Measurements from ENCODE around the gene R3HDM2. TPM values are rescaled to one million over a fixed set of nuclear protein-coding genes. Genes with fewer than 3 reads are reported as not detected.
"Not testable (repeated sequence)": the region's sequence is repeated elsewhere in the genome, so short reads cannot be mapped to it uniquely, and the experiment has no call there.

R3HDM2 gene
- total and polyA plus RNA-seq, 4 donors = 11.3 to 75.4 (median 39.2) TPM

DNA sequence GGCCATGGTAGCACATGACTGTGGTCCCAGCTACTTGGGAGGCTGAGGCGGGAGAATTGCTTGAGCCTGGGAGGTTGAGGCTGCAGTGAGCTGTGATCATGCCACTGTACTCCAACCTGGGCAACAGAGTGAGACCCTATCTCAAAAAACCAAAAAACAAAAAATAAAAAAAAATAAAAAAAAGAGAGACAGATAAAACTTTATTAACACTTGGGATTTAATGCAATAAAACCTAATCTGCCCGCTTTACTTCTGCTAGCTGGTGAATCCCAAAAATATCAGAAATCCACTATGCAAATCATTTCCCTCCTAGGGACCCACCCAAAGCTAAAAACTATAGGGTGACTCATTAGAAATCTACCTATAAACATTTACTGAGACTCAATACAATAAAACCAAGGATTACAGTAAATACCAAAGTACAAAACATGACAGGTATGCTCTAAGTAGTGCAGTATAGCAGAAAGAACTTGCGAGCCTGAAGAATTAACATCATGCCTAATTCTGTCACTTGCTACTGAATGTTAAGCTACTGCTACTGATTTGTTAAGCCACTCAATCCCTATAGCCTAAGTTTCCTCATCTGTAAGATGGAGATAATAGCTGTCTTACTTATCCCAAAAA lies 129.8 kb downstream of the R3HDM2 start:
- Histone ChIP-seq H3K27me3 (ENCODE audit: control insufficient read depth in 1 of 2, insufficient read depth in 2 of 2, low read length in 1 of 2) (no peaks in the 10 kb centered on the region), H3K4me1 (ENCODE audit: control insufficient read depth in 1 of 2, insufficient read depth in 2 of 2, low read length in 2 of 2) (no peaks in the 10 kb centered on the region), H3K36me3 (ENCODE audit: control insufficient read depth in 1 of 2, insufficient read depth in 2 of 2, low read length in 1 of 2) (peaks cover 3 to 5% of the 10 kb centered on the region in 2 donors), H3K9me3 (ENCODE audit: control insufficient read depth, low read length) (no peaks in the 10 kb centered on the region), H3K27ac (ENCODE audit: low read depth in 1 of 2, low read length in 2 of 2) (no peak overlapping the region), H3K4me3 (ENCODE audit: low read length in 2 of 2) (no peak overlapping the region)
- 96 to 98% methylated on average over 3 of the region's 3 CpGs for WGBS, 2 donors
- intact Hi-C loops (cut with DNase I) = no loop called here
- ATAC-seq (ENCODE audit: low FRiP score) = no peak
- DNase-seq = no peak

- H3K36me3 ChIP-seq (ENCODE audit: control insufficient read depth in 1 of 2, insufficient read depth in 2 of 2, low read length in 1 of 2) = peaks cover 3 to 5% of the 10 kb centered on the region in 2 donors
- no peaks in the 10 kb centered on the region for H3K9me3 ChIP-seq (ENCODE audit: control insufficient read depth, low read length)
- ATAC-seq (ENCODE audit: low FRiP score) (no peak), DNase-seq (no peak)
- no peak overlapping the region for H3K27ac ChIP-seq (ENCODE audit: low read depth in 1 of 2, low read length in 2 of 2)
- H3K27me3 ChIP-seq (ENCODE audit: control insufficient read depth in 1 of 2, insufficient read depth in 2 of 2, low read length in 1 of 2) = no peaks in the 10 kb centered on the region
- no peaks in the 10 kb centered on the region for H3K4me1 ChIP-seq (ENCODE audit: control insufficient read depth in 1 of 2, insufficient read depth in 2 of 2, low read length in 2 of 2)
- H3K4me3 ChIP-seq (ENCODE audit: low read length in 2 of 2) = no peak overlapping the region
- intact Hi-C loops (cut with DNase I) = no loop called here
- 17 to 40% methylated on average over 1 of the region's 1 CpG for WGBS, 2 donors
Measured at GRCh38 chr12:57299514-57300016, 131.3 kb downstream of the R3HDM2 start.

GRCh38 chr12:57296291-57296690 lies 134.6 kb downstream of the R3HDM2 start:
- Histone ChIP-seq H3K4me3 (ENCODE audit: low read length in 2 of 2) (no peak overlapping the region), H3K4me1 (ENCODE audit: control insufficient read depth in 1 of 2, insufficient read depth in 2 of 2, low read length in 2 of 2) (no peaks in the 10 kb centered on the region), H3K36me3 (ENCODE audit: control insufficient read depth in 1 of 2, insufficient read depth in 2 of 2, low read length in 1 of 2) (peaks cover 6 to 10% of the 10 kb centered on the region in 2 donors), H3K27ac (ENCODE audit: low read depth in 1 of 2, low read length in 2 of 2) (no peak overlapping the region), H3K9me3 (ENCODE audit: control insufficient read depth, low read length) (no peaks in the 10 kb centered on the region), H3K27me3 (ENCODE audit: control insufficient read depth in 1 of 2, insufficient read depth in 2 of 2, low read length in 1 of 2) (no peaks in the 10 kb centered on the region)
- ATAC-seq (ENCODE audit: low FRiP score) (no peak), DNase-seq (no peak)
- 86 to 88% methylated on average over 4 of the region's 4 CpGs for WGBS, 2 donors
- intact Hi-C loops (cut with DNase I) = no loop called here

- ATAC-seq (ENCODE audit: low FRiP score); H3K9me3 ChIP-seq (ENCODE audit: control insufficient read depth, low read length); H3K4me1 ChIP-seq (ENCODE audit: control insufficient read depth in 1 of 2, insufficient read depth in 2 of 2, low read length in 2 of 2); H3K4me3 ChIP-seq (ENCODE audit: low read length in 2 of 2); H3K27me3 ChIP-seq (ENCODE audit: control insufficient read depth in 1 of 2, insufficient read depth in 2 of 2, low read length in 1 of 2); H3K27ac ChIP-seq (ENCODE audit: low read depth in 1 of 2, low read length in 2 of 2); DNase-seq; intact Hi-C loops (cut with DNase I); H3K36me3 ChIP-seq (ENCODE audit: control insufficient read depth in 1 of 2, insufficient read depth in 2 of 2, low read length in 1 of 2): not testable (repeated sequence)
- 94 to 95% methylated on average over 12 of the region's 12 CpGs for WGBS, 2 donors
Measured at GRCh38 chr12:57282073-57282472, 148.8 kb downstream of the R3HDM2 start.

GRCh38 chr12:57280211-57281062 lies 150.4 kb downstream of the R3HDM2 start:
- peak; percentile 36 for ATAC-seq (ENCODE audit: low FRiP score)
- DNase-seq = peak in 1 of 2 donors; percentile 55
- H3K27ac ChIP-seq (ENCODE audit: low read depth in 1 of 2, low read length in 2 of 2) = no peak overlapping the region

GRCh38 chr12:57278465-57279381 lies 152.1 kb downstream of the R3HDM2 start:
- Histone ChIP-seq H3K27ac (ENCODE audit: low read depth in 1 of 2, low read length in 2 of 2) (no peak overlapping the region), H3K4me1 (ENCODE audit: control insufficient read depth in 1 of 2, insufficient read depth in 2 of 2, low read length in 2 of 2) (no peaks in the 10 kb centered on the region), H3K4me3 (ENCODE audit: low read length in 2 of 2) (no peak overlapping the region), H3K9me3 (ENCODE audit: control insufficient read depth, low read length) (no peaks in the 10 kb centered on the region), H3K27me3 (ENCODE audit: control insufficient read depth in 1 of 2, insufficient read depth in 2 of 2, low read length in 1 of 2) (no peaks in the 10 kb centered on the region), H3K36me3 (ENCODE audit: control insufficient read depth in 1 of 2, insufficient read depth in 2 of 2, low read length in 1 of 2) (peaks cover 1 to 7% of the 10 kb centered on the region in 2 donors)
- DNase-seq = no peak
- ATAC-seq (ENCODE audit: low FRiP score) = no peak
- intact Hi-C loops (cut with DNase I) = no loop called here
- 92% methylated on average over 15 of the region's 15 CpGs for WGBS, 2 donors

More at GRCh38 chr12:57280211-57281062, 150.4 kb downstream of the R3HDM2 start:
- 67% methylated on average over 9 of the region's 9 CpGs for WGBS, 2 donors
- Histone ChIP-seq H3K27me3 (ENCODE audit: control insufficient read depth in 1 of 2, insufficient read depth in 2 of 2, low read length in 1 of 2) (no peaks in the 10 kb centered on the region), H3K9me3 (ENCODE audit: control insufficient read depth, low read length) (no peaks in the 10 kb centered on the region), H3K4me1 (ENCODE audit: control insufficient read depth in 1 of 2, insufficient read depth in 2 of 2, low read length in 2 of 2) (no peaks in the 10 kb centered on the region), H3K4me3 (ENCODE audit: low read length in 2 of 2) (no peak overlapping the region), H3K36me3 (ENCODE audit: control insufficient read depth in 1 of 2, insufficient read depth in 2 of 2, low read length in 1 of 2) (peaks cover 3 to 7% of the 10 kb centered on the region in 2 donors)
- intact Hi-C loops (cut with DNase I) = no loop called here

GRCh38 chr12:57276935-57277563 lies 153.8 kb downstream of the R3HDM2 start:
- WGBS, 2 donors = 63 to 67% methylated on average over 4 of the region's 4 CpGs
- Histone ChIP-seq H3K9me3 (ENCODE audit: control insufficient read depth, low read length) (no peaks in the 10 kb centered on the region), H3K27me3 (ENCODE audit: control insufficient read depth in 1 of 2, insufficient read depth in 2 of 2, low read length in 1 of 2) (no peaks in the 10 kb centered on the region), H3K4me1 (ENCODE audit: control insufficient read depth in 1 of 2, insufficient read depth in 2 of 2, low read length in 2 of 2) (no peaks in the 10 kb centered on the region), H3K4me3 (ENCODE audit: low read length in 2 of 2) (no peak overlapping the region), H3K36me3 (ENCODE audit: control insufficient read depth in 1 of 2, insufficient read depth in 2 of 2, low read length in 1 of 2) (peaks cover 0 to 4% of the 10 kb centered on the region in 2 donors), H3K27ac (ENCODE audit: low read depth in 1 of 2, low read length in 2 of 2) (no peak overlapping the region)
- no peak for ATAC-seq (ENCODE audit: low FRiP score)
- DNase-seq = no peak
- intact Hi-C loops (cut with DNase I) = no loop called here

GRCh38 chr12:57276233-57276632 lies 154.6 kb downstream of the R3HDM2 start:
- intact Hi-C loops (cut with DNase I); H3K4me1 ChIP-seq (ENCODE audit: control insufficient read depth in 1 of 2, insufficient read depth in 2 of 2, low read length in 2 of 2); H3K36me3 ChIP-seq (ENCODE audit: control insufficient read depth in 1 of 2, insufficient read depth in 2 of 2, low read length in 1 of 2); H3K27ac ChIP-seq (ENCODE audit: low read depth in 1 of 2, low read length in 2 of 2); DNase-seq; H3K4me3 ChIP-seq (ENCODE audit: low read length in 2 of 2); H3K9me3 ChIP-seq (ENCODE audit: control insufficient read depth, low read length); H3K27me3 ChIP-seq (ENCODE audit: control insufficient read depth in 1 of 2, insufficient read depth in 2 of 2, low read length in 1 of 2); ATAC-seq (ENCODE audit: low FRiP score): not testable (repeated sequence)
- 97 to 99% methylated on average over 6 of the region's 6 CpGs for WGBS, 2 donors
